GM21529 (cell line): Measurements from ENCODE around the gene COL7A1.

Experiments
- ATAC-seq: cut with Tn5 transposase; IDR thresholded peaks from one replicate; pipeline ENCODE4 v1.9.1; 2021; ENCODE audit not compliant: unreplicated experiment

The COL7A1 gene

GRCh38 chr3:48595075-48595525 is at the start of gene COL7A1:
Gene COL7A1, minus strand, starts transcription at chr3:48595329. Its CDS starts 170 bp downstream, at chr3:48595159.
- no peak for ATAC-seq

GRCh38 chr3:48642605-48643004 is 47.5 kb upstream of the COL7A1 start:
- no peak for ATAC-seq

- ATAC-seq, result no peak
Observed at GRCh38 chr3:48641396-48641795, 46.3 kb upstream of the COL7A1 start.

- no peak for ATAC-seq
Observed at GRCh38 chr3:48639944-48640606, 44.9 kb upstream of the COL7A1 start.

- no peak for ATAC-seq
Observed at GRCh38 chr3:48637305-48637704, 42.2 kb upstream of the COL7A1 start.

GRCh38 chr3:48636149-48636655 is 41.1 kb upstream of the COL7A1 start:
- ATAC-seq, result no peak

- ATAC-seq, result peak; percentile 88
Observed at GRCh38 chr3:48635222-48636021, 40.3 kb upstream of the COL7A1 start, which contains the start of gene SLC26A6. Gene SLC26A6, minus strand, starts transcription at chr3:48635461. Its CDS starts 68 bp downstream, at chr3:48635393.

GRCh38 chr3:48634661-48635221 is 39.6 kb upstream of the COL7A1 start:
- peak; percentile 25 for ATAC-seq

- ATAC-seq, result no peak
Observed at GRCh38 chr3:48633743-48634142, 38.6 kb upstream of the COL7A1 start.

GRCh38 chr3:48633256-48633655 is 38.1 kb upstream of the COL7A1 start:
- ATAC-seq, result no peak

- no peak for ATAC-seq
Observed at GRCh38 chr3:48631516-48632448, 36.7 kb upstream of the COL7A1 start.

- no peak for ATAC-seq
Observed at GRCh38 chr3:48630833-48631232, 35.7 kb upstream of the COL7A1 start.

- no peak for ATAC-seq
Observed at GRCh38 chr3:48630407-48630806, 35.3 kb upstream of the COL7A1 start.

GRCh38 chr3:48629894-48630293 is 34.8 kb upstream of the COL7A1 start:
- ATAC-seq, result no peak

GRCh38 chr3:48628277-48629017 is 33.3 kb upstream of the COL7A1 start:
- ATAC-seq, result no peak

GRCh38 chr3:48625600-48625999 is 30.5 kb upstream of the COL7A1 start:
- ATAC-seq, result no peak

- ATAC-seq, result no peak
Observed at GRCh38 chr3:48624767-48625166, 29.6 kb upstream of the COL7A1 start.

GRCh38 chr3:48623851-48624547 is 28.9 kb upstream of the COL7A1 start:
- ATAC-seq, result no peak

- no peak for ATAC-seq
Observed at GRCh38 chr3:48621461-48621869, 26.3 kb upstream of the COL7A1 start, which contains the start of gene TMEM89. Gene TMEM89, minus strand, starts transcription at chr3:48621769. Its CDS starts 13 bp downstream, at chr3:48621756.
